ENCODE results near the gene IRS2.

GRCh38 chr13:109782066-109782822 lies 4.1 kb downstream of the IRS2 start:
- no peak for TF ChIP-seq CTCF (IDR thresholded peaks at IDR 0.05)
- no peak for TF ChIP-seq POLR2A (IDR thresholded peaks at IDR 0.05)

Data from upper lobe of left lung (tissue), 4 donors.